Measurements from ENCODE around the gene RPP14.

The RPP14 gene

GRCh38 chr3:58307639-58308215 lies 1.7 kb downstream of the RPP14 start:
- TF ChIP-seq CTCF (conservative IDR thresholded peaks at IDR 0.05; ENCODE audit: low read depth, low read length) = peak; percentile 52
- Histone ChIP-seq H3K27ac (peak overlapping the region; percentile 72; the same call in 1 of the 2 replicates), H3K9ac (peak overlapping the region; percentile 78; the same call in 1 of the 2 replicates), H3K36me3 (ENCODE audit: insufficient read depth) (no peaks in the 10 kb centered on the region), H3K4me3 (IDR thresholded peaks at IDR 0.05; ENCODE audit: insufficient read depth, low read depth, low read length) (no peak overlapping the region), H3K4me2 (peak overlapping the region; percentile 78), H3K79me2 (ENCODE audit: insufficient read depth, low read depth) (peaks cover 33% of the 10 kb centered on the region), H3K4me1 (ENCODE audit: low read depth, poor library complexity, severe bottlenecking) (peaks cover 8% of the 10 kb centered on the region), H4K20me1 (ENCODE audit: insufficient read depth) (no peaks in the 10 kb centered on the region), H3K27me3 (ENCODE audit: insufficient read depth, low read depth) (no peaks in the 10 kb centered on the region), H2AFZ (ENCODE audit: low read depth) (no peak overlapping the region)

- Histone ChIP-seq H3K4me2 (no peak overlapping the region), H3K36me3 (ENCODE audit: insufficient read depth) (no peaks in the 10 kb centered on the region), H3K4me1 (ENCODE audit: low read depth, poor library complexity, severe bottlenecking) (peaks cover 8% of the 10 kb centered on the region), H3K4me3 (IDR thresholded peaks at IDR 0.05; ENCODE audit: insufficient read depth, low read depth, low read length) (no peak overlapping the region), H3K9ac (no peak overlapping the region), H3K79me2 (ENCODE audit: insufficient read depth, low read depth) (peaks cover 33% of the 10 kb centered on the region), H2AFZ (ENCODE audit: low read depth) (no peak overlapping the region), H4K20me1 (ENCODE audit: insufficient read depth) (no peaks in the 10 kb centered on the region), H3K27me3 (ENCODE audit: insufficient read depth, low read depth) (no peaks in the 10 kb centered on the region), H3K27ac (no peak overlapping the region)
- no peak for TF ChIP-seq CTCF (conservative IDR thresholded peaks at IDR 0.05; ENCODE audit: low read depth, low read length)
Observed at GRCh38 chr3:58308728-58309127, 2.7 kb downstream of the RPP14 start.

GRCh38 chr3:58317811-58318210 lies 11.8 kb downstream of the RPP14 start:
- Histone ChIP-seq H3K9ac (no peak overlapping the region), H3K4me3 (IDR thresholded peaks at IDR 0.05; ENCODE audit: insufficient read depth, low read depth, low read length) (no peak overlapping the region), H3K79me2 (ENCODE audit: insufficient read depth, low read depth) (no peaks in the 10 kb centered on the region), H3K36me3 (ENCODE audit: insufficient read depth) (no peaks in the 10 kb centered on the region), H4K20me1 (ENCODE audit: insufficient read depth) (no peaks in the 10 kb centered on the region), H2AFZ (ENCODE audit: low read depth) (no peak overlapping the region), H3K4me1 (ENCODE audit: low read depth, poor library complexity, severe bottlenecking) (no peaks in the 10 kb centered on the region), H3K27ac (no peak overlapping the region), H3K4me2 (no peak overlapping the region), H3K27me3 (ENCODE audit: insufficient read depth, low read depth) (no peaks in the 10 kb centered on the region)
- no peak for TF ChIP-seq CTCF (conservative IDR thresholded peaks at IDR 0.05; ENCODE audit: low read depth, low read length)

- no peak for TF ChIP-seq CTCF (conservative IDR thresholded peaks at IDR 0.05; ENCODE audit: low read depth, low read length)
- Histone ChIP-seq H3K4me2 (no peak overlapping the region), H3K9ac (no peak overlapping the region), H2AFZ (ENCODE audit: low read depth) (no peak overlapping the region), H3K27ac (no peak overlapping the region), H3K79me2 (ENCODE audit: insufficient read depth, low read depth) (no peaks in the 10 kb centered on the region), H4K20me1 (ENCODE audit: insufficient read depth) (no peaks in the 10 kb centered on the region), H3K27me3 (ENCODE audit: insufficient read depth, low read depth) (no peaks in the 10 kb centered on the region), H3K4me3 (IDR thresholded peaks at IDR 0.05; ENCODE audit: insufficient read depth, low read depth, low read length) (no peak overlapping the region), H3K36me3 (ENCODE audit: insufficient read depth) (no peaks in the 10 kb centered on the region), H3K4me1 (ENCODE audit: low read depth, poor library complexity, severe bottlenecking) (peaks cover 11% of the 10 kb centered on the region)
Observed at GRCh38 chr3:58321791-58322190, 15.7 kb downstream of the RPP14 start.

Data from KMS-11 (cell line).